ENCODE measurements around the gene AKAP13. TPM values are rescaled to one million over a fixed set of nuclear protein-coding genes. Genes with fewer than 3 reads are reported as not detected.

The AKAP13 gene
- total RNA-seq, 3 donors from 2014 or later, result 198 to 331 (median 259) TPM

GRCh38 chr15:85415783-85416182, 35.4 kb downstream of the AKAP13 start:
- Histone ChIP-seq H3K4me3 (no peak overlapping the region), H3K27ac (no peak overlapping the region), H3K36me3 (no peaks in the 10 kb centered on the region), H3K27me3 (no peaks in the 10 kb centered on the region), H3K4me1 (no peaks in the 10 kb centered on the region), H3K9me3 (no peaks in the 10 kb centered on the region)
- TF ChIP-seq POLR2A (IDR thresholded peaks at IDR 0.05), result no peak
- no peak for TF ChIP-seq POLR2AphosphoS5 (IDR thresholded peaks at IDR 0.05)
- intact Hi-C loops (cut with DNase I; ENCODE audit: low total_unique reads), result no loop called here
- DNase-seq (ENCODE audit: low spot score in 2 of 2), result no peak

DNA sequence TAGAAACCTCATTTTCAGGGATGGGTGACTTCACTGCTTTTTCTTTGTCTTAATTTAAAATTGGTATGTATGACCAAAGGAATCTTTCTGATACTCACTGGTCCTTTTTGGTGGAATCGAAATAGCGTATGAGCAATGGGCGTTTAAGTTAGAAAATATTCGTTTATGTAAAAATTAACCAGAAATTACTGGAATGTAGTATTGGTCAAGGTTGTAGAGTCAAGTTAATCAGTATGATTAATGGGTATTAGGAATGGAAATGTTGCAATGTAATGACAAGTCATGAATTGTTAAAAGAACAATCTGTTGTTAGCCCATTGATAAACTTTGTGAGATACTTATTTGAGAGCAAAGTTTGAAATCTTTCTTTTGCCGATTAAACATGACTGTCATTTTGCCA, 36.9 kb downstream of the AKAP13 start:
- DNase-seq (ENCODE audit: low spot score in 2 of 2), result no peak
- H3K4me3 ChIP-seq, result no peak overlapping the region
- H3K27me3 ChIP-seq, result no peaks in the 10 kb centered on the region
- no peak overlapping the region for H3K27ac ChIP-seq
- TF ChIP-seq POLR2A (IDR thresholded peaks at IDR 0.05), result no peak
- TF ChIP-seq, protein P1, sequence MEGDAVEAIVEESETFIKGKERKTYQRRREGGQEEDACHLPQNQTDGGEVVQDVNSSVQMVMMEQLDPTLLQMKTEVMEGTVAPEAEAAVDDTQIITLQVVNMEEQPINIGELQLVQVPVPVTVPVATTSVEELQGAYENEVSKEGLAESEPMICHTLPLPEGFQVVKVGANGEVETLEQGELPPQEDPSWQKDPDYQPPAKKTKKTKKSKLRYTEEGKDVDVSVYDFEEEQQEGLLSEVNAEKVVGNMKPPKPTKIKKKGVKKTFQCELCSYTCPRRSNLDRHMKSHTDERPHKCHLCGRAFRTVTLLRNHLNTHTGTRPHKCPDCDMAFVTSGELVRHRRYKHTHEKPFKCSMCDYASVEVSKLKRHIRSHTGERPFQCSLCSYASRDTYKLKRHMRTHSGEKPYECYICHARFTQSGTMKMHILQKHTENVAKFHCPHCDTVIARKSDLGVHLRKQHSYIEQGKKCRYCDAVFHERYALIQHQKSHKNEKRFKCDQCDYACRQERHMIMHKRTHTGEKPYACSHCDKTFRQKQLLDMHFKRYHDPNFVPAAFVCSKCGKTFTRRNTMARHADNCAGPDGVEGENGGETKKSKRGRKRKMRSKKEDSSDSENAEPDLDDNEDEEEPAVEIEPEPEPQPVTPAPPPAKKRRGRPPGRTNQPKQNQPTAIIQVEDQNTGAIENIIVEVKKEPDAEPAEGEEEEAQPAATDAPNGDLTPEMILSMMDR (IDR thresholded peaks at IDR 0.05), result no peak
- no peak for TF ChIP-seq POLR2AphosphoS5 (IDR thresholded peaks at IDR 0.05)
- H3K36me3 ChIP-seq, result no peaks in the 10 kb centered on the region
- H3K9me3 ChIP-seq, result no peaks in the 10 kb centered on the region
- intact Hi-C loops (cut with DNase I; ENCODE audit: low total_unique reads), result no loop called here
- H3K4me1 ChIP-seq, result no peaks in the 10 kb centered on the region

DNA sequence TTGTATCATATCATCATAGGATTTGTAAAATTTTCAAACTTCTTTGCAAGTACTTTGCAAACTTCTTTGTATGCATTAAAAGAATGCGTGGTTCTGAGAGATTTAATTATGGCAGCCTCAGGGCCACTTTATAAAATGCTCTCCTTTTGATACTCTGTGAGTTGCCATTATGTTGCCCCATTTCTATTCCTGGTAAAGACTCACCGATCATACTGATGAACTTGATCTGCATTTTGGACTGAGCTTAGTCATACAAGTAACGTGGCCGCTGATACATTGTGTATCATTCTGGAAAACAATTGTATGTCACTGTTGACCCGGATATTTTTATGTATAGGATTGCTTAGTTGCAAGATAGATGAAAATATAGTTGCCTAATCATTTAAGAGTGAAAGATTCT, 38.8 kb downstream of the AKAP13 start:
- Histone ChIP-seq H3K36me3 (no peaks in the 10 kb centered on the region), H3K9me3 (no peaks in the 10 kb centered on the region), H3K4me3 (no peak overlapping the region), H3K27me3 (no peaks in the 10 kb centered on the region), H3K4me1 (no peaks in the 10 kb centered on the region), H3K27ac (no peak overlapping the region)
- intact Hi-C loops (cut with DNase I; ENCODE audit: low total_unique reads), result no loop called here
- no peak for DNase-seq (ENCODE audit: low spot score in 2 of 2)
- TF ChIP-seq POLR2A (IDR thresholded peaks at IDR 0.05) (no peak), POLR2AphosphoS5 (IDR thresholded peaks at IDR 0.05) (no peak)
- TF ChIP-seq, protein P1 (IDR thresholded peaks at IDR 0.05), result no peak

GRCh38 chr15:85421116-85421925, 40.9 kb downstream of the AKAP13 start:
- Histone ChIP-seq H3K36me3 (no peaks in the 10 kb centered on the region), H3K9me3 (no peaks in the 10 kb centered on the region), H3K27me3 (no peaks in the 10 kb centered on the region), H3K4me3 (no peak overlapping the region), H3K27ac (no peak overlapping the region), H3K4me1 (no peaks in the 10 kb centered on the region)
- DNase-seq (ENCODE audit: low spot score in 2 of 2), result no peak
- intact Hi-C loops (cut with DNase I; ENCODE audit: low total_unique reads), result no loop called here
- TF ChIP-seq POLR2A (IDR thresholded peaks at IDR 0.05), result no peak
- TF ChIP-seq, protein P1 (IDR thresholded peaks at IDR 0.05), result no peak
- TF ChIP-seq POLR2AphosphoS5 (IDR thresholded peaks at IDR 0.05), result no peak

DNA sequence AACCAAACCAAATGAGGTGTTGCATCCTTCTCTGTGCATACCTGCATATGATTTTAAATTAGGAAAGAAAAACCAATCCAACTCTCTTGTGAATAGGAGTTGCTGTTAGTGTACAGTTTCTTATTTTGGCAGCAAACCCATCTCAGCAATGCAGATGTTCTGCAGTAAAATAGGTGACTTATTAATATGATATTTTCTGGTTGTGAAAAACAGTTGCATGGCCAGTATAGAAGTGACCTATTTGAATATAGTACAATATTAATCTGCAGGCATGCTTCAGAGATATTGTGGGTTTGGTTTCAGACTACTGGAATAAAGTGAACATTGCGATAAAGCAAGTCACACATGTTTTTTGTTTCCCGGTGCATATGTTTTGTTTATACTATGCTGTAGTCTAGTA, 42.2 kb downstream of the AKAP13 start:
- intact Hi-C loops (cut with DNase I; ENCODE audit: low total_unique reads), result no loop called here
- Histone ChIP-seq H3K4me1 (no peaks in the 10 kb centered on the region), H3K9me3 (no peaks in the 10 kb centered on the region)

More for the DNA sequence above, 42.2 kb downstream of the AKAP13 start:
- H3K27me3 ChIP-seq, result no peaks in the 10 kb centered on the region
- H3K27ac ChIP-seq, result no peak overlapping the region
- H3K36me3 ChIP-seq, result no peaks in the 10 kb centered on the region
- no peak overlapping the region for H3K4me3 ChIP-seq
- TF ChIP-seq, protein P1 (IDR thresholded peaks at IDR 0.05), result no peak
- TF ChIP-seq POLR2AphosphoS5 (IDR thresholded peaks at IDR 0.05) (no peak), POLR2A (IDR thresholded peaks at IDR 0.05) (no peak)
- no peak for DNase-seq (ENCODE audit: low spot score in 2 of 2)

Data from breast epithelium (tissue), 4 donors.